Fibroblast of lung (primary cell): ENCODE results near the gene RNPEP. TPM values are rescaled to one million over a fixed set of nuclear protein-coding genes. Genes with fewer than 3 reads are reported as not detected.

Experiments used
- DNase-seq, 2 donors: peaks; one replicate each; pipeline versions ENCODE4 v3.0.0 to v3.0.0-alpha.2; 2010; ENCODE audit warnings: low read depth in 2 of 2
- H2AFZ ChIP-seq: 2 replicates; pipeline ENCODE4 v1.5.1; 2012; ENCODE audit warnings: low read length, control low read depth, inconsistent platforms
- H3K27ac ChIP-seq: 2 replicates; pipeline ENCODE4 v1.5.1; 2011; ENCODE audit warnings: low read length, control low read depth; ENCODE audit not compliant: insufficient read depth
- H3K27me3 ChIP-seq: 2 replicates; pipeline ENCODE4 v1.5.1; 2011; ENCODE audit warnings: mild to moderate bottlenecking, low read length; ENCODE audit not compliant: control insufficient read depth, insufficient read depth
- H3K36me3 ChIP-seq: 2 replicates; pipeline ENCODE4 v1.5.1; 2011; ENCODE audit warnings: low read length; ENCODE audit not compliant: control insufficient read depth, insufficient read depth
- H3K4me1 ChIP-seq: 2 replicates; pipeline ENCODE4 v1.5.1; 2011; ENCODE audit warnings: low read length; ENCODE audit not compliant: control insufficient read depth, insufficient read depth; ENCODE audit errors: extremely low read depth
- H3K4me2 ChIP-seq: 2 replicates; pipeline ENCODE4 v1.5.1; 2011; ENCODE audit warnings: low read length, control low read depth; ENCODE audit not compliant: insufficient read depth; ENCODE audit errors: extremely low read depth
- H3K4me3 ChIP-seq, 4 experiments: fragments of 200-600 bp in 1 of 4; sonication (generic) in 1 of 4; replicated peaks in 1 of 4; 2 replicates each; pipeline ENCODE4 v1.5.1; 2011 to 2016; ENCODE audit warnings: low read length in 4 of 4, low read depth in 3 of 4, mild to moderate bottlenecking in 3 of 4, control low read depth in 2 of 4, inconsistent platforms in 1 of 4, mixed read lengths in 1 of 4; ENCODE audit not compliant: insufficient read depth in 1 of 4; ENCODE audit errors: control extremely low read depth in 1 of 4
- H3K79me2 ChIP-seq: 2 replicates; pipeline ENCODE4 v1.5.1; 2012; ENCODE audit warnings: mild to moderate bottlenecking, low read length, inconsistent platforms; ENCODE audit not compliant: control insufficient read depth, insufficient read depth
- H3K9ac ChIP-seq: 2 replicates; pipeline ENCODE4 v1.5.1; 2011; ENCODE audit warnings: mild to moderate bottlenecking, low read length, control low read depth; ENCODE audit not compliant: insufficient read depth
- H3K9me3 ChIP-seq: 2 replicates; pipeline ENCODE4 v1.5.1; 2012; ENCODE audit warnings: low read depth, low read length; ENCODE audit not compliant: control insufficient read depth, insufficient read depth
- H4K20me1 ChIP-seq: 2 replicates; pipeline ENCODE4 v1.5.1; 2011; ENCODE audit warnings: low read length; ENCODE audit not compliant: control insufficient read depth, insufficient read depth; ENCODE audit errors: extremely low read depth
- EZH2 ChIP-seq: IDR thresholded peaks from 2 replicates; pipeline ENCODE4 v1.5.1; 2012; ENCODE audit warnings: low read length, control low read depth, mild to moderate bottlenecking; ENCODE audit errors: missing control alignments
- polyA plus RNA-seq, 2 donors: library from polyadenylated mRNA; depleted of rRNA in 1 of 2; stranded (reverse) in 1 of 2; unstranded in 1 of 2; fragments of >200 nt; gene quantifications; 2 replicates each; pipeline ENCODE4 v1.2.1, GENCODE V29; 2011 to 2012; ENCODE audit warnings: missing spikeins in 1 of 2
- total RNA-seq: library from RNA; depleted of rRNA; stranded (reverse); fragments of >200 nt; gene quantifications from 2 replicates; pipeline ENCODE4 v1.2.1, GENCODE V29; 2014
- TF ChIP-seq, protein P1 (sequence below), 2 donors: IDR thresholded peaks in 1 of 2; conservative IDR thresholded peaks in 1 of 2; 1 replicate in 1 of 2; 2 replicates in 1 of 2; pipeline ENCODE4 v1.5.1; 2011 to 2012; ENCODE audit warnings: low read length in 2 of 2, control low read depth in 1 of 2, inconsistent platforms in 1 of 2, low read depth in 1 of 2, mild to moderate bottlenecking in 1 of 2

RNPEP gene
- total and polyA plus RNA-seq, 2 donors (not counting 1 experiment from before 2014, with no cell fraction given), result 56.9 to 77.1 TPM

DNA sequence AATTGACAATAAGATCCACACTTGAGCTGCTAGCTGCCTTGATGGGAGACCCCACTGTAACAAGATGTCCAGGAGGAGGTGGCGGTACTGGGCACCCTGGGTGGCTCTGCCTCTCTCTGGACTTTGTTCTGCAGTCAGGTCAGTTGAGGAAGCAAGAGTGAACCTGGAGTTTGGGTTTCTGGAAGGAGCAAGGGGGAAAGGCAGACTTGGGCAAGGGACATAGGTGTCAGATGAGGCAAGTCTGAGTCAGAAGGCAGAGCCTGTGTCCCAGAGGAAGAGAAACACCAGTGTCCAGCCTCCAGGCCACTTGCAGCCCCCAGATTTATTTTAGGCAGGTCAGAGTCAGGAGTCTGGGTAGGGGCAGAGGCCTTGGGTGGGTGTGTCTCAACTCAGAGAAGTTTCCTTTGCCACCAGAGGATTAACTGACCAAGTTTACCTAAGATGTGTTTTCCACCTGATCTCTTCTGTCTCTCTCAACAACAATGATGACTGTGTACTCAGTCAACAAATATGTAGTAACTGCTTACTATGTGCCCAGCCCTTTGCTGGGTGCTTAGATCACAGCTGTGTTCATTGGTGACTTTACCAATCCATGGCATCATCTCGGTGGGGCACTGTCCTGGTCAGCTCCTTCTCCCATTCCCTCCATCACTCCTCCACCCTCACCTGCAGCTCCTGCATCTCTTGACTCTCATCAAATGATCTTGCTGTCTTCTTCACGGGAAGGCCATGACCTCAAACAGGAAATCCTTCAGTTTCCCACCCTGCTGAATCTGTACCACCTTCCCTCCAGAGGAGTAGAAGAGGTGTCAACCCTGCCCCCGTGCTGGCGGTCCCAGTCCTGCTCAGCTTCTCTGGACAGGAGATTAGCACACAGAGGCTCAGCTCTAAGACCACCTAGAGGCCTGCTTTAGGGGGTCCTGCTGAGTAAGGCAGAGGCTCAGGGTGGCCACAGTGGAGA, 64.6 kb downstream of the RNPEP start:
- TF ChIP-seq, protein P1, sequence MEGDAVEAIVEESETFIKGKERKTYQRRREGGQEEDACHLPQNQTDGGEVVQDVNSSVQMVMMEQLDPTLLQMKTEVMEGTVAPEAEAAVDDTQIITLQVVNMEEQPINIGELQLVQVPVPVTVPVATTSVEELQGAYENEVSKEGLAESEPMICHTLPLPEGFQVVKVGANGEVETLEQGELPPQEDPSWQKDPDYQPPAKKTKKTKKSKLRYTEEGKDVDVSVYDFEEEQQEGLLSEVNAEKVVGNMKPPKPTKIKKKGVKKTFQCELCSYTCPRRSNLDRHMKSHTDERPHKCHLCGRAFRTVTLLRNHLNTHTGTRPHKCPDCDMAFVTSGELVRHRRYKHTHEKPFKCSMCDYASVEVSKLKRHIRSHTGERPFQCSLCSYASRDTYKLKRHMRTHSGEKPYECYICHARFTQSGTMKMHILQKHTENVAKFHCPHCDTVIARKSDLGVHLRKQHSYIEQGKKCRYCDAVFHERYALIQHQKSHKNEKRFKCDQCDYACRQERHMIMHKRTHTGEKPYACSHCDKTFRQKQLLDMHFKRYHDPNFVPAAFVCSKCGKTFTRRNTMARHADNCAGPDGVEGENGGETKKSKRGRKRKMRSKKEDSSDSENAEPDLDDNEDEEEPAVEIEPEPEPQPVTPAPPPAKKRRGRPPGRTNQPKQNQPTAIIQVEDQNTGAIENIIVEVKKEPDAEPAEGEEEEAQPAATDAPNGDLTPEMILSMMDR (conservative IDR thresholded peaks at IDR 0.05 in 1 of 2, IDR thresholded peaks at IDR 0.05 in 1 of 2; ENCODE audit: low read depth in 1 of 2, low read length in 2 of 2), result no peak
- no peak for TF ChIP-seq EZH2
- Histone ChIP-seq H2AFZ (no peak overlapping the region), H3K4me2 (no peak overlapping the region), H3K4me3 (no peak overlapping the region), H3K4me1 (peaks cover 2% of the 10 kb centered on the region), H3K36me3 (no peaks in the 10 kb centered on the region), H3K9ac (no peak overlapping the region), H3K27ac (no peak overlapping the region), H4K20me1 (no peaks in the 10 kb centered on the region), H3K27me3 (peaks cover 9% of the 10 kb centered on the region), H3K9me3 (no peaks in the 10 kb centered on the region), H3K79me2 (no peaks in the 10 kb centered on the region)
- no peak for DNase-seq

DNA sequence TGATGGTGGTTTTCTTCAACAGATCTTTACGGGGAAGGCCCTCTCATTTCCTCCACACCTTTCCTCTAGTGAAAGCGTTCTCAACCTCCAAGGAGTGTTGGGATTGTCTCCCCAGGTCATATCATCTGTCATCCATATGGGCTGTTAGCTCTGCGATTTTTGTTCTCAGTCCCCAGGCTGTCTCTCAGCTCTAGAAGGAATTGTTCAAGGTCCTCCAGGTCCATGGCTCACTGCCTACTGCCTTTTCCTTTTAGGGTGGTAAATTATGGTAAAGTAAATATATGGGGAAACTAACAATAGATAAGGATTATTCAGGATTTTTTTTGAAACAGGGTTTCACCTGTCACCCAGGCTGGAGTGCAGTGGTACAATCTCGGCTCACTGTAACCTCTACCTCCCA, 65.5 kb downstream of the RNPEP start:
- peaks cover 2% of the 10 kb centered on the region for H3K4me1 ChIP-seq
- no peak overlapping the region for H3K4me3 ChIP-seq
- DNase-seq, result no peak
- no peaks in the 10 kb centered on the region for H3K9me3 ChIP-seq
- no peak overlapping the region for H3K27ac ChIP-seq
- H3K9ac ChIP-seq, result no peak overlapping the region
- no peak overlapping the region for H3K4me2 ChIP-seq
- peaks cover 5% of the 10 kb centered on the region for H3K27me3 ChIP-seq
- TF ChIP-seq, protein P1 (conservative IDR thresholded peaks at IDR 0.05 in 1 of 2, IDR thresholded peaks at IDR 0.05 in 1 of 2; ENCODE audit: low read depth in 1 of 2, low read length in 2 of 2), result no peak
- no peak for TF ChIP-seq EZH2
- H3K79me2 ChIP-seq, result no peaks in the 10 kb centered on the region
- H2AFZ ChIP-seq, result no peak overlapping the region
- no peaks in the 10 kb centered on the region for H3K36me3 ChIP-seq
- no peaks in the 10 kb centered on the region for H4K20me1 ChIP-seq

DNA sequence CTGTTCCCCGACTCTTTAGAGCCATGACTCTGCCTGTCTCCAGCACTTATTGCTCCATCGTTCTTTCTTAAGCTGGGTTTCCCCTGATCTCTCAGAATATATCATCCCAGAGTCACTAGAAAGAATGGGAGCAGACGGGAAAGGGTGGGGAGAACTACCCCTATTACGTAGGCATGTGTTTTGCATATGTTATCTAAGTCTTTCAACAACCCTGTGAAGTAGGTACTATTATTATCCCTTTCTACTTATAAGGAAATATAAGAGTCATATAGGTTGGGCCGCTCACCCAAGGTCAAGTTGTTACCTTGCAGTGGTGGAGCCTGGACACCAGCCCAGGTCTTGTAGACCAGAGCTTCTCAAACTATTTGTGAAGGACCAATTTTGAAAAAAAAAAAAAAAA, 66.7 kb downstream of the RNPEP start:
- TF ChIP-seq EZH2, result no peak
- TF ChIP-seq, protein P1 (conservative IDR thresholded peaks at IDR 0.05 in 1 of 2, IDR thresholded peaks at IDR 0.05 in 1 of 2; ENCODE audit: low read depth in 1 of 2, low read length in 2 of 2), result no peak
- H4K20me1 ChIP-seq, result no peaks in the 10 kb centered on the region
- H3K4me3 ChIP-seq, result no peak overlapping the region
- no peak overlapping the region for H3K4me2 ChIP-seq
- no peak for DNase-seq
- H3K9ac ChIP-seq, result no peak overlapping the region
- H3K36me3 ChIP-seq, result no peaks in the 10 kb centered on the region
- no peaks in the 10 kb centered on the region for H3K79me2 ChIP-seq
- H3K9me3 ChIP-seq, result no peaks in the 10 kb centered on the region
- no peak overlapping the region for H3K27ac ChIP-seq
- H2AFZ ChIP-seq, result no peak overlapping the region
- H3K4me1 ChIP-seq, result peaks cover 2% of the 10 kb centered on the region
- H3K27me3 ChIP-seq, result peaks cover 5% of the 10 kb centered on the region
